Measurements from ENCODE around the gene CDC25B.

Gene CDC25B

GRCh38 chr20:3795511-3796468, at the start of gene CDC25B:
TSS of gene CDC25B (plus strand) at chr20:3796310. CDS start at chr20:3796532, 222 bp downstream.
- DNase-seq, result peak; percentile 94

GRCh38 chr20:3747471-3747870, 48.6 kb upstream of the CDC25B start:
- DNase-seq, result no peak

- no peak for DNase-seq
Measured at GRCh38 chr20:3748073-3748472, 48.0 kb upstream of the CDC25B start.

- no peak for DNase-seq
Measured at GRCh38 chr20:3749087-3749688, 46.9 kb upstream of the CDC25B start.

GRCh38 chr20:3749689-3750531, 46.2 kb upstream of the CDC25B start:
- peak; percentile 54 to 69 for DNase-seq

GRCh38 chr20:3751305-3751674, 44.8 kb upstream of the CDC25B start:
- no peak for DNase-seq

GRCh38 chr20:3751675-3752385, 44.3 kb upstream of the CDC25B start:
- peak; percentile 60 to 66 for DNase-seq

GRCh38 chr20:3752386-3752759, 43.7 kb upstream of the CDC25B start:
- DNase-seq, result no peak

- peak; percentile 61 to 73 for DNase-seq
Measured at GRCh38 chr20:3753098-3753497, 43.0 kb upstream of the CDC25B start.

GRCh38 chr20:3753501-3754275, 42.4 kb upstream of the CDC25B start:
- DNase-seq, result no peak

GRCh38 chr20:3754276-3754630, 41.9 kb upstream of the CDC25B start:
- no peak for DNase-seq

- DNase-seq, result no peak
Measured at GRCh38 chr20:3755269-3755668, 40.8 kb upstream of the CDC25B start.

GRCh38 chr20:3755814-3756480, 40.2 kb upstream of the CDC25B start:
- DNase-seq, result no peak

- DNase-seq, result no peak
Measured at GRCh38 chr20:3757268-3757667, 38.8 kb upstream of the CDC25B start.

GRCh38 chr20:3758566-3758965, 37.5 kb upstream of the CDC25B start:
- no peak for DNase-seq

- DNase-seq, result no peak
Measured at GRCh38 chr20:3759316-3759823, 36.7 kb upstream of the CDC25B start.

GRCh38 chr20:3759884-3760283, 36.2 kb upstream of the CDC25B start:
- DNase-seq, result no peak

GRCh38 chr20:3760655-3761348, 35.3 kb upstream of the CDC25B start:
- no peak for DNase-seq

- no peak for DNase-seq
Measured at GRCh38 chr20:3763671-3764601, 32.2 kb upstream of the CDC25B start.
